ENCODE results near the gene KRTAP10-12.

Gene KRTAP10-12

DNA sequence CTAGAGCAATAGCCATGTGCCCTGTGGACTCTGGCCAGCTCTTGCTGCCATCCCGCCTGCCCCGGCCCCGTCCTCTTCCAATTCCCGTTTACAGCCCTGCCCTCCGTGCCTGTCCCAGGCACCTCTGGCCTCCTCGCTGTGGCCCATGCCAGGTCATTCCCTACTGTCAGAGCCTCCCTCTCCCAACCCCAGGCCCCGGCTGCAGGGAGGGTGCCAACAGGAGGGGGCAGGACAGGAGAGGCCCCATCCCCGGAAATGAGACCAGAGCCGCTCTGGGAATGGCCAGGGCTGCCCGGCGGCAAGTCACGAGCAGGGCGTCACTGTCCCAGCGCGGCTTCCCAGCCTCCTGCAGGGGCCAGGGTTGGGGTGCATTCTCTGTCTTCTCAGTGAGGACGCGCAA is 37.9 kb downstream of the KRTAP10-12 start:
- DNase-seq, result no peak

GRCh38 chr21:44735821-44736220 is 38.8 kb downstream of the KRTAP10-12 start:
- DNase-seq, result no peak

DNA sequence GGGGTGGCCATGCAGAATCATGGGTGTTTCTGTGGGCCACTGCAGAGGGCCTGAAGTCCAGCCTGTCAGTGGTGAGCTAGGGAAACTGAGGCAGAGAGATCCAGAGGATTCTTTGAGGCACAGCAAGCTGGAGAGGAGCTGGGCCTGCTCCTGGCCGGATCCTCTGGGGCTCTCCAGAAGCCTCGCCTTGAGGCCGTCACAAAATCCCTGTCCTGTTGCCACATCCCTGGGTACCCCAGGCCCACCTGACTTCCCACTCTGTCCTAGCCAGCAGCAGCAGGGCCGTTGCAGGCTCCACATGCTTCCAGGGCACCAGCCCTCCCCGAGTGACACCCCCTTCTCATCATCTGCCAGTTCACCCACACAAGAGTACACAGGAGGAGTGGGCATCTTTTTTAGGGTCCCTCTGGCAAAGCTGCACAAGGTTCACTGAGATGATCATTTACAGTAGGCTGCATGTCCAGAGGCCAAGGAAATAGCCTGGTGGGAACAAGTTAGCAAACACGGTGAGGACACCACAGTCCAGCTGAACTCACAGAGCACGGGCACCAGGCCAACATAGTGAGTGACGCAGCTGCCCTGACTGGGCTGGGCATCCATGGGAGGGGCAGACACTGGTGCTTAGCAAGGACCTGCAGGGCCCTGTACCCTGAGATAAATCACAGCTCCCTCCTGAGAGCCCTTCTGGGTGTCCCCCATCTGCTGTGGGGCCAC is 39.5 kb downstream of the KRTAP10-12 start:
- DNase-seq, result no peak

DNA sequence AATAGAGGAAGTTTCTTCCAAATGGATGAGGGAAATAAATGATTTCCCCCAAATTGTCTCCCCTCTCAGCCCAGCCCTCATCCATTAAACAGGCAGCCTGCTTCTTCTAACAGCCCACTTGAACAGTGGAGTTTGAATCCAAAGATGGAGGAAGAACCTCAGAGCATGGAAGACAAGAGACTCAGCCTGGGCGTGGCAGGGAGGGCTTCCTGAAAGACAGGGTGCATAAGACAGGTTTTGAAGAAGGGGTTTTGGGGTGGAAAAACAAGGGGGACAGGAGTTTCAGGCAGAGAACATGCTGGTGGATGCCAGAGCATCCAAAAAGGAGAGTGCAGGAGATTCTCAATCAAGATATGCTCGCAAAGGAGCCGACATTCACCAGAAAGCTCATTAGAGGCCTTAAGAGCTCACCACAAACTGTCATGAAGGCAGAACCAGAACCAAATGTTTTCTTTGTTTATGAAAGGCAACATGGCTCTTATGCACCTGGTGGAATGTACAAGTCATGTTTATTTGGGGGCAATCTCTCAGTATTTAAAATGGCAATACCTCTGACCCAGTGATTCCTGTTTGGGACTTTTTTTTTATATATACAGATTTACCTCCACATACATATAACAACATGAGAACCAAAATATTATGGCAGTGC is 40.9 kb downstream of the KRTAP10-12 start:
- DNase-seq, result no peak

- DNase-seq, result no peak
Observed at GRCh38 chr21:44738621-44739020, 41.6 kb downstream of the KRTAP10-12 start.

- no peak for DNase-seq
Observed at GRCh38 chr21:44739316-44739715, 42.3 kb downstream of the KRTAP10-12 start.

- no peak for DNase-seq
Observed at GRCh38 chr21:44740742-44741141, 43.8 kb downstream of the KRTAP10-12 start.

GRCh38 chr21:44741921-44742320 is 44.9 kb downstream of the KRTAP10-12 start:
- no peak for DNase-seq

GRCh38 chr21:44742418-44743153 is 45.6 kb downstream of the KRTAP10-12 start:
- no peak for DNase-seq

Measured in fibroblast of upper back skin (primary cell).